Lower leg skin (tissue), 3 donors: Measurements from ENCODE around the gene ITPRID1.

ENCODE experiments used
- POLR2A ChIP-seq, 2 donors: fragments of 450-650 bp; IDR thresholded peaks; one replicate each; pipeline ENCODE4 v1.6.1; 2016 to 2017; ENCODE audit warnings: antibody characterized with exemption in 2 of 2, mild to moderate bottlenecking in 1 of 2, moderate library complexity in 1 of 2
- TF ChIP-seq, protein P1 (sequence below), 3 donors: fragments of 450-650 bp; IDR thresholded peaks; one replicate each; pipeline ENCODE4 v1.5.1; 2016; ENCODE audit warnings: antibody characterized with exemption in 3 of 3, mild to moderate bottlenecking in 3 of 3, moderate library complexity in 2 of 3

DNA sequence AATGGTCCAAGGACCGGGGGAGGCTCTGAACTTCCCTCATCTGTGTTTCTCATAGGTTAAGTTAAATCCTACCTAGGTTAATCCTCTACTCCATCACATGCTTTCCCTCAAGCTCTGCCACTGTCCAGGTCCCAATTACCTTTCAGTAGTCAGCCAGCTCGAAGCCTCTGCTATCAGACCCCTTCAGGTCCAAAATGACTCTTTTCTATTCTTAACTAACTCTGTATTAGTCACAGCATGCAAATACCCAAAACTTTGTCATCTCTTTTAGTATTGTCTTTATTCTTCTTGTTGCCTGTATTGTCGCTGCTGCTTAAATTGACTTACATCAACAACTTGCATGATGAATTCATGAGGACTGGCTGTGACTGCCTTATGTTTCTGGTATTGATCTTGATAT, 188.5 kb downstream of the ITPRID1 start:
- TF ChIP-seq POLR2A (IDR thresholded peaks at IDR 0.05), result no peak
- TF ChIP-seq, protein P1, sequence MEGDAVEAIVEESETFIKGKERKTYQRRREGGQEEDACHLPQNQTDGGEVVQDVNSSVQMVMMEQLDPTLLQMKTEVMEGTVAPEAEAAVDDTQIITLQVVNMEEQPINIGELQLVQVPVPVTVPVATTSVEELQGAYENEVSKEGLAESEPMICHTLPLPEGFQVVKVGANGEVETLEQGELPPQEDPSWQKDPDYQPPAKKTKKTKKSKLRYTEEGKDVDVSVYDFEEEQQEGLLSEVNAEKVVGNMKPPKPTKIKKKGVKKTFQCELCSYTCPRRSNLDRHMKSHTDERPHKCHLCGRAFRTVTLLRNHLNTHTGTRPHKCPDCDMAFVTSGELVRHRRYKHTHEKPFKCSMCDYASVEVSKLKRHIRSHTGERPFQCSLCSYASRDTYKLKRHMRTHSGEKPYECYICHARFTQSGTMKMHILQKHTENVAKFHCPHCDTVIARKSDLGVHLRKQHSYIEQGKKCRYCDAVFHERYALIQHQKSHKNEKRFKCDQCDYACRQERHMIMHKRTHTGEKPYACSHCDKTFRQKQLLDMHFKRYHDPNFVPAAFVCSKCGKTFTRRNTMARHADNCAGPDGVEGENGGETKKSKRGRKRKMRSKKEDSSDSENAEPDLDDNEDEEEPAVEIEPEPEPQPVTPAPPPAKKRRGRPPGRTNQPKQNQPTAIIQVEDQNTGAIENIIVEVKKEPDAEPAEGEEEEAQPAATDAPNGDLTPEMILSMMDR (IDR thresholded peaks at IDR 0.05), result no peak
